Adrenal gland (tissue), 12 donors: ENCODE measurements around the gene PCDHGA9. TPM values are rescaled to one million over a fixed set of nuclear protein-coding genes. Genes with fewer than 3 reads are reported as not detected.
"Not testable (repeated sequence)": the region's sequence is repeated elsewhere in the genome, so short reads cannot be mapped to it uniquely, and the experiment has no call there.

ENCODE experiments used
- DNase-seq, 7 donors: peaks; one replicate each; pipeline ENCODE4 v3.0.0-alpha.2; 2019 to 2020
- H3K27ac ChIP-seq, 5 donors: fragments of 200-600 bp; sonication (generic) in 4 of 5; 1 replicate in 3 of 5; 2 replicates in 2 of 5; pipeline versions ENCODE4 v1.5.1 to v1.8.0; 2016 to 2020; ENCODE audit warnings: mild to moderate bottlenecking in 1 of 5
- H3K27me3 ChIP-seq: fragments of 200-600 bp; 2 replicates; pipeline ENCODE4 v1.8.0; 2021
- H3K36me3 ChIP-seq, 2 donors: fragments of 200-600 bp; replicated peaks in 1 of 2; 1 replicate in 1 of 2; 2 replicates in 1 of 2; pipeline versions ENCODE4 v1.5.1 to v1.8.0; 2018 to 2022
- H3K4me1 ChIP-seq, 2 donors: fragments of 200-600 bp; replicated peaks in 1 of 2; 1 replicate in 1 of 2; 2 replicates in 1 of 2; pipeline versions ENCODE4 v1.5.1 to v1.8.0; 2018 to 2021
- H3K4me3 ChIP-seq, 4 donors: fragments of 200-600 bp; sonication (generic) in 3 of 4; one replicate each; pipeline ENCODE4 v1.5.1; 2016 to 2018
- H3K9me3 ChIP-seq, 3 donors: fragments of 200-600 bp; sonication (generic) in 1 of 3; replicated peaks in 1 of 3; 1 replicate in 2 of 3; 2 replicates in 1 of 3; pipeline versions ENCODE4 v1.5.1 to v1.8.0; 2016 to 2021
- CTCF ChIP-seq, 6 experiments: fragments of 450-650 bp in 4 of 6; fragments of 200-600 bp in 2 of 6; sonication (generic) in 1 of 6; IDR thresholded peaks; 1 replicate in 5 of 6; 2 replicates in 1 of 6; pipeline versions ENCODE4 v1.5.1 to v1.8.0; 2016 to 2021; ENCODE audit warnings: antibody characterized with exemption in 6 of 6, mild to moderate bottlenecking in 2 of 6, moderate library complexity in 1 of 6
- POLR2A ChIP-seq, 2 donors: fragments of 450-650 bp; IDR thresholded peaks; one replicate each; pipeline ENCODE4 v1.6.1; 2017; ENCODE audit warnings: antibody characterized with exemption in 2 of 2, mild to moderate bottlenecking in 2 of 2, moderate library complexity in 1 of 2
- WGBS, 4 donors: extraction: QIAGEN DNeasy Blood & Tissue Kit in 2 of 4; methylation state at CpG; one replicate each; pipeline versions ENCODE4 v1.1.5 to v1.1.7; 2013 to 2017; 5-methylcytosine and 5-hydroxymethylcytosine counted together
- intact Hi-C, 2 donors: fragments of 100-400 bp; cut with DNase I; formaldehyde crosslinking; loops; one replicate each; pipeline versions ENCODE4 v1.14.1 to v1.15.0; 2022 to 2023
- polyA plus RNA-seq, 3 donors: library from polyadenylated mRNA; stranded (reverse); fragments of 200-250 nt in 2 of 3; fragments of 350-450 nt in 1 of 3; fragmentation: Illumina TruSeq in 1 of 3; extraction: RNeasy Lipid Tissue Mini Kit (QIAGEN cat#74804) in 1 of 3; gene quantifications; one replicate each; pipeline ENCODE4 v1.2.3, GENCODE V29; 2013 to 2014
- total RNA-seq, 9 donors: library from RNA; depleted of rRNA in 4 of 9; stranded (reverse); fragments of >200 nt in 4 of 9; fragments of 120-200 nt in 1 of 9; fragmentation: NEBNext Ultra II Directional in 1 of 9; extraction: Animal tissue kit (Norgen Biotek cat#: 25700) in 1 of 9; gene quantifications; one replicate each; pipeline versions ENCODE4 v1.1.0 to v1.2.4, GENCODE V29; 2013 to 2023
- donor health status: healthy with polysubstance abuse.
- donor health status: Bipolar disorder and iron deficiency.
- donor health status: DM: yes; HTN: yes; CAD: no.
- donor health status: DM: no; HTN: no; CAD: no.
- donor health status: DM: no; HTN: no; CAD: no.
- donor health status: DM: yes; HTN: yes; CAD: no.

The PCDHGA9 gene
- total and polyA plus RNA-seq, 12 donors: 0.17 to 8.6 (median 5.1) TPM

DNA sequence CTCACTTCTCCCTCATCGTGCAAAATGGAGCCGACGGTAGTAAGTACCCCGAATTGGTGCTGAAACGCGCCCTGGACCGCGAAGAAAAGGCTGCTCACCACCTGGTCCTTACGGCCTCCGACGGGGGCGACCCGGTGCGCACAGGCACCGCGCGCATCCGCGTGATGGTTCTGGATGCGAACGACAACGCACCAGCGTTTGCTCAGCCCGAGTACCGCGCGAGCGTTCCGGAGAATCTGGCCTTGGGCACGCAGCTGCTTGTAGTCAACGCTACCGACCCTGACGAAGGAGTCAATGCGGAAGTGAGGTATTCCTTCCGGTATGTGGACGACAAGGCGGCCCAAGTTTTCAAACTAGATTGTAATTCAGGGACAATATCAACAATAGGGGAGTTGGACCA, 28.7 kb downstream of the PCDHGA9 start:
- peak in 3 of 7 donors; percentile 25 to 46 (median 38) for DNase-seq
- no peaks in the 10 kb centered on the region for H3K36me3 ChIP-seq
- no peaks in the 10 kb centered on the region for H3K27me3 ChIP-seq
- TF ChIP-seq POLR2A (IDR thresholded peaks at IDR 0.05): peak in 1 of 2 donors; percentile 43
- no peak for TF ChIP-seq CTCF (IDR thresholded peaks at IDR 0.05)
- intact Hi-C loops: no loop called here
- peak overlapping the region in 2 of 5 donors; percentile 7 to 81 for H3K27ac ChIP-seq
- peaks cover 3 to 48% (median 4%) of the 10 kb centered on the region in 3 donors for H3K9me3 ChIP-seq
- WGBS, 4 donors: 10 to 19% (median 14%) methylated on average over 10 to 37 of the region's 37 CpGs
- H3K4me1 ChIP-seq: peaks cover 0 to 7% of the 10 kb centered on the region in 2 donors
- peak overlapping the region in 2 of 4 donors; percentile 9 to 14 for H3K4me3 ChIP-seq

DNA sequence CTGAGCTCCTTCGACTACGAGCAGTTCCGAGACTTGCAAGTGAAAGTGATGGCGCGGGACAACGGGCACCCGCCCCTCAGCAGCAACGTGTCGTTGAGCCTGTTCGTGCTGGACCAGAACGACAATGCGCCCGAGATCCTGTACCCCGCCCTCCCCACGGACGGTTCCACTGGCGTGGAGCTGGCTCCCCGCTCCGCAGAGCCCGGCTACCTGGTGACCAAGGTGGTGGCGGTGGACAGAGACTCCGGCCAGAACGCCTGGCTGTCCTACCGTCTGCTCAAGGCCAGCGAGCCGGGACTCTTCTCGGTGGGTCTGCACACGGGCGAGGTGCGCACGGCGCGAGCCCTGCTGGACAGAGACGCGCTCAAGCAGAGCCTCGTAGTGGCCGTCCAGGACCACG, 29.7 kb downstream of the PCDHGA9 start:
- intact Hi-C loops, H3K36me3 ChIP-seq, DNase-seq, H3K27ac ChIP-seq, H3K27me3 ChIP-seq, H3K4me1 ChIP-seq: not testable (repeated sequence)
- Histone ChIP-seq H3K9me3 (peaks cover 3 to 38% (median 4%) of the 10 kb centered on the region in 3 donors), H3K4me3 (peak overlapping the region in 1 of 4 donors; percentile 14)
- WGBS, 4 donors: 27 to 90% (median 28%) methylated on average over 2 to 38 of the region's 38 CpGs; no CpG with 5 or more reads in 1 of the 4 donors

- intact Hi-C loops: not testable (repeated sequence)
- WGBS, 4 donors: 26 to 34% (median 30%) methylated on average over 7 to 29 of the region's 29 CpGs
Observed at GRCh38 chr5:141432726-141433125, 30.1 kb downstream of the PCDHGA9 start.

GRCh38 chr5:141434006-141434405, 31.4 kb downstream of the PCDHGA9 start:
- TF ChIP-seq CTCF (IDR thresholded peaks at IDR 0.05) (no peak), POLR2A (IDR thresholded peaks at IDR 0.05) (no peak)
- Histone ChIP-seq H3K27me3 (no peaks in the 10 kb centered on the region), H3K4me3 (no peak overlapping the region), H3K9me3 (peaks cover 3 to 21% (median 4%) of the 10 kb centered on the region in 3 donors), H3K36me3 (no peaks in the 10 kb centered on the region), H3K4me1 (peaks cover 0 to 7% of the 10 kb centered on the region in 2 donors), H3K27ac (no peak overlapping the region)
- intact Hi-C loops: no loop called here
- no peak for DNase-seq
- 74 to 93% (median 83%) methylated on average over 2 of the region's 2 CpGs for WGBS, 4 donors

More at GRCh38 chr5:141432726-141433125, 30.1 kb downstream of the PCDHGA9 start:
- H3K4me3 ChIP-seq, H3K4me1 ChIP-seq, H3K27me3 ChIP-seq, H3K36me3 ChIP-seq, DNase-seq, H3K27ac ChIP-seq: not testable (repeated sequence)
- H3K9me3 ChIP-seq: peaks cover 3 to 34% (median 4%) of the 10 kb centered on the region in 3 donors

DNA sequence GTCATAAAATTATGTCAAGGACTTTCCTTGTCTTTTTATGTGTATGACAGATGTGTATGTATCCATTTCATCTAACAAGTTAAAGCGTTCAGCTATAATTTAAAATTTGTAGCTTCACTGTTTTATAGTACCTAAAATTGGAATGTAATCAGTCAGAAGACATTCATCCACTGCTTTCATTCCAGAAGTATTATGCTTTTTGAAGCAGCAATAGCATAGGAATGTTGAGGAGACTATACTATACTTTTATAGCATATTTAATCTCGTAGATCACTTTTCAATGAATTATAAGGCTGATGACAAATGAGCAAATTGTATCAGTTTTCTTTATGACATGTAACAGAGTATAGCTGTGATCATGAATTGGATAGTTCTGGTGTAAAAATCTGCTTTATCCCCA, 34.6 kb downstream of the PCDHGA9 start:
- Histone ChIP-seq H3K4me1 (no peaks in the 10 kb centered on the region), H3K27me3 (no peaks in the 10 kb centered on the region), H3K9me3 (peaks cover 0 to 4% (median 0%) of the 10 kb centered on the region in 3 donors), H3K36me3 (no peaks in the 10 kb centered on the region), H3K4me3 (no peak overlapping the region), H3K27ac (no peak overlapping the region)
- DNase-seq: no peak
- TF ChIP-seq POLR2A (IDR thresholded peaks at IDR 0.05): no peak
- TF ChIP-seq CTCF (IDR thresholded peaks at IDR 0.05): no peak
- intact Hi-C loops: no loop called here
- WGBS, 4 donors: 88 to 94% (median 92%) methylated on average over 2 of the region's 2 CpGs
